KMS-11 (cell line): ENCODE data around the gene CDH11.

Source experiments
- H2AFZ ChIP-seq: fragments of 200-600 bp; sonication (generic); 2 replicates; pipeline ENCODE4 v1.6.1; 2016; ENCODE audit warnings: antibody characterized with exemption, mixed run types, low read depth
- H3K27ac ChIP-seq: fragments of 200-600 bp; sonication (generic); 2 replicates; pipeline ENCODE4 v1.6.1; 2016; ENCODE audit warnings: mild to moderate bottlenecking, mixed run types
- H3K27me3 ChIP-seq: fragments of 200-600 bp; sonication (generic); 2 replicates; pipeline ENCODE4 v1.6.1; 2017; ENCODE audit warnings: mild to moderate bottlenecking, low read depth, mixed run types, moderate library complexity; ENCODE audit not compliant: insufficient read depth
- H3K36me3 ChIP-seq: fragments of 200-600 bp; sonication (generic); 2 replicates; pipeline ENCODE4 v1.6.1; 2017; ENCODE audit warnings: mild to moderate bottlenecking, mixed run types; ENCODE audit not compliant: insufficient read depth
- H3K4me1 ChIP-seq: fragments of 200-600 bp; sonication (generic); 2 replicates; pipeline ENCODE4 v1.6.1; 2016; ENCODE audit warnings: mild to moderate bottlenecking, low read depth, mixed run types; ENCODE audit not compliant: poor library complexity, severe bottlenecking
- H3K4me2 ChIP-seq: fragments of 200-600 bp; sonication (generic); 2 replicates; pipeline ENCODE4 v1.7.0; 2016; ENCODE audit warnings: mild to moderate bottlenecking, mixed run types
- H3K4me3 ChIP-seq: fragments of 200-600 bp; sonication (generic); IDR thresholded peaks from 2 replicates; pipeline ENCODE4 v1.6.1; 2017; ENCODE audit warnings: low read depth, low read length, mixed read lengths; ENCODE audit not compliant: insufficient read depth
- H3K79me2 ChIP-seq: fragments of 200-600 bp; sonication (generic); 2 replicates; pipeline ENCODE4 v1.6.1; 2016; ENCODE audit warnings: low read depth, mixed run types; ENCODE audit not compliant: insufficient read depth
- H3K9ac ChIP-seq: fragments of 200-600 bp; sonication (generic); 2 replicates; pipeline ENCODE4 v1.6.1; 2016; ENCODE audit warnings: mild to moderate bottlenecking, mixed run types
- H4K20me1 ChIP-seq: fragments of 200-600 bp; sonication (generic); 2 replicates; pipeline ENCODE4 v1.6.1; 2016; ENCODE audit warnings: mild to moderate bottlenecking, mixed run types; ENCODE audit not compliant: insufficient read depth
- TF ChIP-seq, protein P1 (sequence below): fragments of 200-600 bp; sonication (generic); conservative IDR thresholded peaks from 2 replicates; pipeline ENCODE4 v1.6.1; 2017; ENCODE audit warnings: low read depth, mild to moderate bottlenecking, antibody characterized with exemption, low read length, moderate library complexity, mixed read lengths

The CDH11 gene

GRCh38 chr16:65099607-65100006 lies 22.3 kb downstream of the CDH11 start:
- H3K27me3 ChIP-seq = no peaks in the 10 kb centered on the region
- no peaks in the 10 kb centered on the region for H3K36me3 ChIP-seq
- no peak overlapping the region for H3K4me3 ChIP-seq
- H3K79me2 ChIP-seq = no peaks in the 10 kb centered on the region
- no peaks in the 10 kb centered on the region for H3K4me1 ChIP-seq
- no peak overlapping the region for H3K27ac ChIP-seq
- H4K20me1 ChIP-seq = no peaks in the 10 kb centered on the region
- no peak overlapping the region for H3K9ac ChIP-seq
- H2AFZ ChIP-seq = no peak overlapping the region
- TF ChIP-seq, protein P1, sequence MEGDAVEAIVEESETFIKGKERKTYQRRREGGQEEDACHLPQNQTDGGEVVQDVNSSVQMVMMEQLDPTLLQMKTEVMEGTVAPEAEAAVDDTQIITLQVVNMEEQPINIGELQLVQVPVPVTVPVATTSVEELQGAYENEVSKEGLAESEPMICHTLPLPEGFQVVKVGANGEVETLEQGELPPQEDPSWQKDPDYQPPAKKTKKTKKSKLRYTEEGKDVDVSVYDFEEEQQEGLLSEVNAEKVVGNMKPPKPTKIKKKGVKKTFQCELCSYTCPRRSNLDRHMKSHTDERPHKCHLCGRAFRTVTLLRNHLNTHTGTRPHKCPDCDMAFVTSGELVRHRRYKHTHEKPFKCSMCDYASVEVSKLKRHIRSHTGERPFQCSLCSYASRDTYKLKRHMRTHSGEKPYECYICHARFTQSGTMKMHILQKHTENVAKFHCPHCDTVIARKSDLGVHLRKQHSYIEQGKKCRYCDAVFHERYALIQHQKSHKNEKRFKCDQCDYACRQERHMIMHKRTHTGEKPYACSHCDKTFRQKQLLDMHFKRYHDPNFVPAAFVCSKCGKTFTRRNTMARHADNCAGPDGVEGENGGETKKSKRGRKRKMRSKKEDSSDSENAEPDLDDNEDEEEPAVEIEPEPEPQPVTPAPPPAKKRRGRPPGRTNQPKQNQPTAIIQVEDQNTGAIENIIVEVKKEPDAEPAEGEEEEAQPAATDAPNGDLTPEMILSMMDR = no peak
- H3K4me2 ChIP-seq = no peak overlapping the region

GRCh38 chr16:65098916-65099315 lies 22.9 kb downstream of the CDH11 start:
- H3K79me2 ChIP-seq = no peaks in the 10 kb centered on the region
- no peaks in the 10 kb centered on the region for H3K27me3 ChIP-seq
- no peak overlapping the region for H3K9ac ChIP-seq
- no peaks in the 10 kb centered on the region for H3K4me1 ChIP-seq
- H3K36me3 ChIP-seq = no peaks in the 10 kb centered on the region
- H2AFZ ChIP-seq = no peak overlapping the region
- TF ChIP-seq, protein P1 = no peak
- H4K20me1 ChIP-seq = no peaks in the 10 kb centered on the region
- no peak overlapping the region for H3K4me3 ChIP-seq
- no peak overlapping the region for H3K27ac ChIP-seq
- H3K4me2 ChIP-seq = no peak overlapping the region

DNA sequence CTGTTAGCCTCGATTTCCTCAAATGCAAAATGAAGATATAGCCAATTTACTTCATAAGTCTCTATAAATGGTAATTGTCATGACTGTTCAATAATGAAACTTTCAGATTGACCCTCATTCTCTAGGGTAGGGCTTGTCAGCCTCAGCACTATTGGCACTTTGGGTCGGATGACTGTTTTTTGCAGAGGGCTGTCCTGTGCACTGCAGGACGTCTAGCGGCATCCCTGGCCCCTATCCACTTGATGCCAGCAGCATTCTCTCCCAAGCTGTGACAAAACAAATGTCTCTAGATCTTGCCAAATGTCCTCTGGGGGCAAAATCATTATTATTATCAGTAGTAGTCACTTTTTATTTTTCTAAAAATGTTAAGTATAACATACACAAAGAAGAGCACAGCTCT lies 24.6 kb downstream of the CDH11 start:
- Histone ChIP-seq H3K27me3 (no peaks in the 10 kb centered on the region), H3K4me1 (no peaks in the 10 kb centered on the region), H3K79me2 (no peaks in the 10 kb centered on the region), H4K20me1 (no peaks in the 10 kb centered on the region), H3K36me3 (no peaks in the 10 kb centered on the region), H3K27ac (no peak overlapping the region), H3K4me3 (no peak overlapping the region), H2AFZ (no peak overlapping the region), H3K4me2 (no peak overlapping the region), H3K9ac (no peak overlapping the region)
- TF ChIP-seq, protein P1 = no peak

GRCh38 chr16:65095906-65096305 lies 26.0 kb downstream of the CDH11 start:
- Histone ChIP-seq H3K4me1 (no peaks in the 10 kb centered on the region), H3K4me2 (no peak overlapping the region), H3K79me2 (no peaks in the 10 kb centered on the region), H3K27me3 (no peaks in the 10 kb centered on the region), H2AFZ (no peak overlapping the region), H4K20me1 (no peaks in the 10 kb centered on the region), H3K27ac (no peak overlapping the region), H3K9ac (no peak overlapping the region), H3K36me3 (no peaks in the 10 kb centered on the region), H3K4me3 (no peak overlapping the region)
- TF ChIP-seq, protein P1 = no peak
